Iris pigment epithelial cell (primary cell): ENCODE measurements around the gene KLF17.
A peak's percentile ranks its signal among the peaks of the same experiment; 100 is the strongest.

Source experiments
- DNase-seq: peaks from one replicate; pipeline ENCODE4 v3.0.0-alpha.2; 2011; ENCODE audit warnings: low read depth

Gene KLF17, protein sequence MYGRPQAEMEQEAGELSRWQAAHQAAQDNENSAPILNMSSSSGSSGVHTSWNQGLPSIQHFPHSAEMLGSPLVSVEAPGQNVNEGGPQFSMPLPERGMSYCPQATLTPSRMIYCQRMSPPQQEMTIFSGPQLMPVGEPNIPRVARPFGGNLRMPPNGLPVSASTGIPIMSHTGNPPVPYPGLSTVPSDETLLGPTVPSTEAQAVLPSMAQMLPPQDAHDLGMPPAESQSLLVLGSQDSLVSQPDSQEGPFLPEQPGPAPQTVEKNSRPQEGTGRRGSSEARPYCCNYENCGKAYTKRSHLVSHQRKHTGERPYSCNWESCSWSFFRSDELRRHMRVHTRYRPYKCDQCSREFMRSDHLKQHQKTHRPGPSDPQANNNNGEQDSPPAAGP

GRCh38 chr1:44118682-44119081 lies at the start of gene KLF17:
KLF17 (plus strand) TSS chr1:44118821; CDS start chr1:44118908, 87 bp downstream.
- DNase-seq = no peak

DNA sequence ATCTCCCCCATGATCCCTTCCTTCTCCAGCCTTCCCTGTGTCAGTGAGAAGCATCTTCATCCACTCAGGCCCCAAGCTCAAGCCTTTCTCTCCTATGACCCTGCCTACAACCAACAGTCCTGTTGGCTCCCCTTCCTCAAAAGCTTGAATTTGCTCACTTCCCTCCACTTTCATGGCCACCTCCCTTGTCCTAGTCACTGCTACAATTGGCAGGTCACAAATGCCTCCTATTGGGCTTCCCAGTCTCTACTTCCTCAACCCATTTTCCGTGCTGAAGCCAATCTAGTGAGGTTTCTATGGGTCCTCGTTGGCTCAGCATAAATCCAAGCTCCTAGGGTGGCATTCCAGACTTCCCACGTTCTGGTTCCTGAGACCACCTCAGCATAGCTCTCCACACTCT lies 47.2 kb upstream of the KLF17 start:
- no peak for DNase-seq

DNA sequence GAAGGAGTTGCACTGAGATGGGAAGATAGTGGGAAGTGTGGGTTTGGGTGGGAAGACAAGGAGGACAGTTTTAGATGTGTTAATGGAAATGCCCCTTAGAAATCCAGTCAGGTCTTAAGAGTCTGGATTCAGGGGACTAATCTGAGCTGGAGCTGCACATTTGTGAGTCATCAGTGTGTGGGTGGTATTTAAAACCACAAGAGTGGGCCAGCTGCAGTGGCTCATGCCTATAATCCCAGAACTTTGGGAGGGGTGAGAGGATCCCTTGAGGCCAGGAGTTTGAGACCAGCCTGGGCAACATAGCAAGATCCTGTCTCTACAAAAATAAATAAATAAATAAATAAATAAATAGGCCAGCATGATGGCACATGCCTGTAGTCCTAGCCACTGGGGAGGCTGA lies 46.4 kb upstream of the KLF17 start:
- peak; percentile 93 for DNase-seq

GRCh38 chr1:44072821-44073220 lies 45.8 kb upstream of the KLF17 start:
- DNase-seq = no peak

- no peak for DNase-seq
Measured at GRCh38 chr1:44073528-44073927, 45.1 kb upstream of the KLF17 start.

DNA sequence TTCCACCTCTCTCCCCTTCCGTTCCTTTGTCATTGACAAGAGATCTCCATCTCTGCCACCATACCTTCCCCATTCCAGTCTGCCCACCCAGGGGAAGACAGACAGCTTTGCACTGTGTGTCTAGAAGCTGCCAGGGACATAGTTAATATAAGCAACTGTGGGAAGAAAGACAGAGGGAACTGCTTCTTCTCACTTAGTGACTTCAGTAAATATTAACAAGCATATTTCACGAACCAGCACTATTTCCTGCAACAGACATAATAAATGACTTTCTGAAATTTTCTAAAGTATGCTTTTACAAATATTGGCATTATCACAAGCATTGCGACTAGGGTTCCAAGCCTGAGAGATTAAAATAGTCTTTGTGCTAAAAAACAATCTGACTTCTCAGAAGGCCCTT lies 44.2 kb upstream of the KLF17 start:
- no peak for DNase-seq

GRCh38 chr1:44076066-44076465 lies 42.6 kb upstream of the KLF17 start:
- DNase-seq = no peak

- peak; percentile 21 for DNase-seq
Measured at GRCh38 chr1:44077421-44077820, 41.2 kb upstream of the KLF17 start.

- DNase-seq = no peak
Measured at GRCh38 chr1:44078104-44078503, 40.5 kb upstream of the KLF17 start.

DNA sequence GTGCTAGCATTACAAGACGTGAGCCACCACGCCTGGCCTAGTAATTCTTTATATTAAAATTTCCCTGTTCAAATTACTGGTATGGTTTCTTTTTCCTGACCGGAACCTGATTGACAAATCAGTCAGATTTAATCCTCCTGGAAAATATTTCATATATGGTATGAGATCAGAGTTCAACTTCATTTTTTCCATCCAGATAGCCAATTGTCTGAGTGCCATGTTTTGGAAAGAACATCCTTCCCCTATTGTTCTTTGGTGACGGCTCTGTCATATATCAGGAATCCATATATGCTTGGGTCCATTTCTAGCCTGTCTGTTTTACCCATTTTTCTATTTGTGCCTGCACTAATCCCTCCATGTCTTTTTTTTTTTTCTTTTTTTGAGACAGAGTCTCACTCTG lies 39.1 kb upstream of the KLF17 start:
- DNase-seq = no peak

- peak; percentile 77 for DNase-seq
Measured at GRCh38 chr1:44084998-44085675, 33.5 kb upstream of the KLF17 start.

GRCh38 chr1:44086692-44087474 lies 31.7 kb upstream of the KLF17 start:
- DNase-seq = no peak

DNA sequence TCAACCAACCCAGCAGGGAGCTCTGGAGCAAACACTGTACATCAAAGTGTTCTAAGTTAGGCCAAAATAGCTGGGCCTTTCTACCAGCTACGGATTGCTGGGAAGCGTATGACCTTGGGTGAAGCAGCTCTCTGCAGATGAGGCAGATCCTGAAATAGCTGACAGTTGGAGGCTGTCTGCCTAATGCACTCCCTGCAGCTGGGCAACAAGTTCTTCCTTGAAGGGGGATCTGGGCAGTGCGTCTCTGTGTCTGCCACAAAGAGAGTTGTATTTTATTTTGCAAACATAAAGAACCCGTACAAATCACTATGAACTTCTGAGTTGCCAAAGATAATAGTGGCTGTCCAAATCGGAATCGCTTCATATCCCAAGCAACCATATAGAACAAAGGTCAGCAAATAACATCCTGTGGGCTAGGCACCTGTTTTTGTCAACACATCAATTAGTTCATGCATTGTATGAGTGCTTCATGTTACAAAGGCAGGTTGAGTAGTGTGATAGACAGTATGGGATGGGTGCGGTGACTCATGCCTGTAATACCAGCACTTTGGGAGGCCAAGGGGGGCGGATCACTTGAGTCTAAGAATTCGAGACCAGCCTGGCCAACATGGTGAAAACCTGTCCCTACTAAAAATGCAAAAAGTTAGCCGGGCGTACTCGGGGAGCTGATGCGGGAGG lies 29.1 kb upstream of the KLF17 start:
- DNase-seq = peak; percentile 21

DNA sequence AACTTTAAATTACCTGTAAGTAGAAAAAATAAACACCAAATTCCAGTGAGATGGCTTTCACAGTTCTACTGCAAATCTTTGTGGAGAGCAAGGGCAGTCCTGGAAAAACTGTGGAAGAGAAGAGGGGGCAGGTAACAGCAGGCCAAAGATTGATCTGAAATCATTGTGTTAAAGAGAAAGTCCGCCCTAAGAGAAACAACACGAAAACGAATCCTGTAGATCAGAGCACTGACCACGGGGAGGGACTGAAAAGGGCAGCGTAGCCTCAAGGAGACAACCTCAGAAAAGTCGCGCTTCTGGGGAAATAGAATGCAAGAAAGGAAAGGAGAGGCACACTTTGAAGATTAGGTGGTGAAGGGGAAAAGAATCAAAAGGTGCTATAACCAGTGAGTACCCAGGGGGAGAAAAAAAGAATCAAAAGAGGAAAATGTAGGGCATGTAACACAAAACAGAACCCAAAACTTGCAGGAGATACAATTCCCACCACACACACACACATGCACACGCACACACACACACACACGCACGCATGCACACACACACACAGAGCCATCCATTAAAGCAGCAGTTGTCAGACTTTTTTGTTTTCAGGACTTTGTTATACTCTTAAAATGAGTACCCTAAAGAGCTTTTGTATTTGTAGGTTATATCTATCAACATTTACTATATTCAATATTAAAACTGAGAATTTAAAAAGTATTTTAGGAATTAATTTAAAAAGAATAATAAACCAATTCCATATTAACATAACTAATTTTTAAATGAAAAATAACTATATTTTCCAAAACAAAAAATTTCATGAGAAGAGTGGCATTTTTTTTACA lies 28.0 kb upstream of the KLF17 start:
- no peak for DNase-seq

DNA sequence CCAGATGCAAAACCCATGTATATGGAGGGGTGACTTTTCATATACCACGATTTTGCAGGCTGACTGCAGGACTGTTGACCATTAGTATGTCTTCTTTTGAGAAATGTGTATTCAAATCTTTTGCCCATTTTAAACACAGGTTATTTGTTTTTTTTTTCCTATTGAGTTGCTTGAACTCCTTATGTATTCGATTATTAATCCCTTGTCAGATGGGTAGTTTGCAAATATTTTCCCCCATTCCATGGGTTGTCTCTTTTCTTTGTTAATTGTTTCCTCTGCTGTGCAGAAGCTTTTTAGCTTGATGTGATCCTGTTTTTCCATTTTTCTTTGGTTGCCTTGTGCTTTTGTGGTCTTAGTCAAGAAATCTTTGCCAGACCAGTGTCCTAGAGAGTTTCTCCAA lies 24.6 kb upstream of the KLF17 start:
- DNase-seq = no peak

- no peak for DNase-seq
Measured at GRCh38 chr1:44100183-44100868, 18.3 kb upstream of the KLF17 start.

- no peak for DNase-seq
Measured at GRCh38 chr1:44101328-44101727, 17.3 kb upstream of the KLF17 start.

DNA sequence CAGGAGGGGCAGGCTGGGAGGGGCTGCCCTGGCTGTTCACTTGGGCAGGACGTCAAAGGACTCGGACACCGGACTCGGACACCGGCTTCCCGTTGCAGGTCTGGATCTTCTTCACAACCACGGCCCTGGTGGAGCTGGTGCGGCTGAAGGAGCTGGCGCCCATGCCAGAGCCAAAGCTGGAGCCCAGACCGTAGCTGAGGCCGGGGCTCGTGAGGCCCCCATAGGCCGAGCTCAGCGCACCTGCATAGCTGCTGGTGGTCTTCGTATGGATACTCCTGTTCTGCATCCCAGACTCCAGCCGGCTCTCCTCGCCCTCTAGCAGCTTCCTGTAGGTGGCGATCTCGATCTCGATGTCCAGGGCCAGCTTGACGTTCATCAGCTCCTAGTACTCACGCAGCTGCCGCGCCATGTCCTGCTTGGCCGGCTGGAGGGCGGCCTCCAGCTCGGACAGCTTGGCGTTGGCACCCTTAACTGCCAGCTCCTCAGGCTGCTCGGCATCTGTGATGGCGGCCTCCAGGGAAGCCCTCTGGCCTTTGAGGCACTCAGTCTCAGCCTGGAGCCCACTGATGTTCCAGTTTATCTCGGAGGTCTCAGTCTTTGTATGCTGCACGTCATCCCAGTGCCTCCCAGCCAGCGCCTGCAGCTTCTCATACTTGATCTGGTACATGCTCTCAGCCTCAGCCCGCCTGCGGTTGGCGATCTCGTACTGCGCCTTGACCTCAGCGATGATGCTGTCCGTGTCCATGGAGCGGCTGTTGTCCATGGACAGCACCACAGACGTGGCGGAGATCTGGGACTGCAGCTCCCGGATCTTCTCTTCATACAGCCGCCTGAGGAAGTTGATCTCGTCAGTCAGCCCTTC lies 15.1 kb upstream of the KLF17 start:
- peak; percentile 26 for DNase-seq

DNA sequence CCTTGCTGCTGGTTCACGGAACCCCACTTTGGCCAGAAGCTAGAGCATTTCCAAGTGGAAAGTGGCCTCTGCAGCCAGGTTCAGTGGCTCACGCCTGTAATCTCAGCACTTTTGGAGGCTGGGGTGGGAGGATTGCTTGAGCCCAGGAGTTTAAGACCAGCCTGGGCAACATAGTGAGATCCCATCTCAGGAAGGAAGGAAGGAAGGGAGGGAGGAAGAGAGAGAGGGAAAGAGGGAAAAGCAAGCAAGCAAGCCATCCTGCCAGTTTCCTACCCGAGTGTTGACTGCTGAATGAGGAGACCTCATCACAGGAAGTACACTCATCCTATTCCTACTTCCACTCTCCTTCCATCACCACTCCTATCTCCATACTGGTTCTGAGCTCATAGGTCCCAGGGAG lies 12.8 kb upstream of the KLF17 start:
- DNase-seq = no peak

DNA sequence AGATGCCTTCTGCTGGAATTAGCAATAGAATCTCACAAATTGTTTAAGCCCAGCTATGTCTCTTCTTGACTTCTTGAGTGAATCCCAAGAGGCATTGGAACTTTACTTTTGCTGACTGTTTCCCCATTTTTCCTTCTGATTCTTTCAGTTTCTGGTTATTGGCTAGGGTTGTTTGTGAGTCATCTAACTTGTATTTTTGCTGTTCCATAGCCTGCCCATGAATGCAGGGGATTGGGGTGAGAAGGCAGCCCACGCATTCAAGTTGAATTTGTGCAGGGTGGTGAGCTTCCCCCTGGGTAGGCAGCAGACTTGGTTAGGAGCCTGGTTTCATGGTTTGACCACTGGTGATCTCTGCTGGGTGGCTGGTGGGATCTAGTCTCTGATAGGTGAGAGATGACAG lies 10.4 kb upstream of the KLF17 start:
- DNase-seq = peak; percentile 58
